Inflammatory macrophage treated with lipopolysaccharide for 1 hour (primary cell): Measurements from ENCODE around the gene ADD2.

ENCODE experiments used
- DNase-seq, 2 donors: peaks; one replicate each; pipeline ENCODE4 v3.0.0-alpha.2; 2020 to 2022

ADD2 gene

DNA sequence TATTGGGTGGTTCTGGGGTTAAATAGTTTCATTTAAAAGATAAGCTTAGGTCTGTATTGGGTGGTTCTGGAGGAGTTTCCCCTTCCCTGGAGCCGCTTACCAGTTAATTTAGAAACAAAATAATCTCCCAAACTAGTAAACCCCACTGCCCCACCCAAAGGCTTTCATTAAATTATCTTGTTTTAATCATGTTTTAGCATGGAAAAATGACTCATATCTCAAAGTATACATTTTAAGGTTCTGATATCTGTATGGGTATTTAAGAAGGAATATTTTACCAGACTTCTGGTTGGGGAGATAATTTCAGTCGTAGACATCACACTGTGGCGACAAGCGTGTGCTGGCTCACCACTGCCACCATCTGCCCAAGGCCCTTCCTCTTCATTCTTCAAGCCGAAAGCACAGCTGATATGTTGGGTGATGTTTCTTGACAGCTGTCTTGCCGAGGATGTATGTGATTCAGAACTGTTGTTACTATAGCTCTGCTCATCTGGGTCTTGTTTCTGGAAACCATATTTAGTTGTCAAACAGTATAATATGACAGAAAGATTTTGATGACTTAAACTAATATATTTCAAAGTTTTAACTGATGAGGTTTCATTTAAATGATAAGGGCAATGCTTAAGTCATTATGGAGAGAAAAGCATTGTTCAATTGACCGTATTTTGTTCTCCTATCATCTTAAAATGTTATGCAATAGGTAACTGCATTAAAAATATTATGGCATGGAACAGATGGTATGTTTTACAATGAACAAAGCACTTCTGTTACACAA is 17.3 kb upstream of the ADD2 start:
- DNase-seq, result peak; percentile 34 to 66

DNA sequence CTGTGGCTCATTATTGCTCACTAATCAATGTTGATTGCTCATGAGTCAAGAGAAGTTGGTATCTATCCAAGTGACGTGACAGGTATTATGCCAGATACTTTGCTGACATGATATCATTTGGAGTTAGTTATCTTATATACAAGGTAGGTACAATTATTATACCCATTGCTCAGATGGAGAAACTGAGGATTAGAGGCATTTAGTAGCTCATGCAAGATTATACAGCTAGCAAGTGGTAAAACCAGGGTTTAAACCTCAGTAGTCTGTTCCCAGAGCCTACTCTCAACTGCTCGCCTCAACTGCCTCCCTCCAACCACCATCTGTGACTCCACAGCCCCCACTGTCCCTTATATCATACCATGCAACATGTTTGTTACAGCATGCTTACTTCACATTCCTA is 16.3 kb upstream of the ADD2 start:
- DNase-seq, result no peak

DNA sequence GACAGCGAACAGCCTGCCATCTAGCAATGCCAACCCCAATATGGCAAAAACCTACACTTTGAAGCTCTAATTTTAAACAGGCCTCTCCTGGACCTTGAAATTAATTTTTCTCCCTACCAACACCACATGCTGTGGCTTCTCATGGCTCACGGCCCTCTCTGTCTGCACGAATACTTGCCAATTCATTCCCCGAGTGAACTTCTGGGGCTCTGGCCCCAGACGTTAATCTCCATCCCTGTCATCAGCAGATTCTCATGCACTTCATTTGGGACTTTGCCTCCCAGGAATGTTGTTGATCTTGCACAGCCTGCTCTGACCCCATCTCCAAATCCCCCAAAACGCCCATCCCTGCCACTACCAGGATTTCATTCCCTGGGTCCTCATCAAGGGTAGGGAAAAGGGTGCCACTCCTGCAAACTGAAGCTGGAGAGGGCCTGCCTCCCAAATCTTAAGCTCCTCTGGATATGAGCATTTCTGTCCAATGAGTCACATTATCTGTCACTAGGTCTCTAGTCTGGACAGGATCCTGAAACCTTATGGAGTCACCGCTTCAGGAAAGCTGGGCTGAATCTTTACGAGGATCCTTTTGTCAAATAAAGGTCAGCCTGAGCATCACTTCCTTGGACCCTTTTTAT is 12.0 kb upstream of the ADD2 start:
- no peak for DNase-seq

DNA sequence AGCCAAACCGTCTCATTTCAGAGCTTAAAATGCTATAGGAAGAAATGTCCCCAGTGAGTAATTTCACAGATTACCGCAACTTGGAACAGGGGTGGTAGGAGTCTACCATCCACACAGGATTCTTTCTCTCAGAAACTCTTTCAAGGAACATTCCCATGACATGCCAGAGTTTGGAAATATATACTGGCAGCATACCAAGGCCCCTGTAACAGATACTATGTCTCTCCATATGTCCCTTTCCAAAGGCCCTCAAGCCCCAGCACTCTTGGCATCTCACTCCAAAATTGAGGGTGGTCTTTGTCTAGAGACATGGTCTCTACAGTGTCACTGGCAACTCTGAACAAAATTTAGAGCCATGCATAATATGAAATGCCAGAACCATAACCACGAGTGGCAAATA is 11.5 kb upstream of the ADD2 start:
- no peak for DNase-seq

DNA sequence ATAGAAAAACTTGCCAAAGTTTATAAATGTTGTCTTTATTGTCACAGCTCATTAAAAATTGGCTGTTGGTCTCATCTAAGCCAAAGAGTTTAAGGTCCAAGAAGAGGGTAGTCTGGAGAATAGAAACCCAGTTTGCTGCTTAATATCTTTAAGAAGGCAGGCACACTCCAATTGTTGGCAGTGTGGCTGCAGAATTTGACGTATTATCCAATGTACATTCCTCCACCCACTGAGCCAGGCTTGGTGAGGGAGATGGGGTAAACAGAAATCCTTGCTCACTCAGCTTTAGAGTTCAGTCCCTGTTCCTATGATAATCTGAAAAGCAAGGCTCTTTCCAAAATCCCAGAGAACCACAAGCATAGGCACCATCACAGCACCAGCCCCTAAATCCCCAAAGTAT is 10.7 kb upstream of the ADD2 start:
- DNase-seq, result no peak

DNA sequence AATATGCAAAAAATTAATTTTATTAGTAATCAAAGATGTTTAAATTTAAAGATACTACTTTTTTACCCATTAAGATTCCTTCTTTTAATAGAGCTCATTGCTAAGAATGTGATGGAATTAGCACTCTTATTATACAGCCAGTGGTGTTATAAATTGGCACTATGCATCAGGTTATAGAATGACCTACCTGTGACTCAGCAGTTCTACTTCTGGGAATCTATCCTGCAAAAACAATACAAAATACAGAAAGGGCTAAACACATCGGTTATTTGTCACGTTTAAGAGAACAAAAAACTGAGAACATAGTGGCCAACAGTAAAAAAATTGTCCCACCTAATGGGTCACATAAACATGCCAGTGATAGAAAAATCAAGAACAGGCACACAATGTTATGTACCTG is 9.4 kb upstream of the ADD2 start:
- no peak for DNase-seq

DNA sequence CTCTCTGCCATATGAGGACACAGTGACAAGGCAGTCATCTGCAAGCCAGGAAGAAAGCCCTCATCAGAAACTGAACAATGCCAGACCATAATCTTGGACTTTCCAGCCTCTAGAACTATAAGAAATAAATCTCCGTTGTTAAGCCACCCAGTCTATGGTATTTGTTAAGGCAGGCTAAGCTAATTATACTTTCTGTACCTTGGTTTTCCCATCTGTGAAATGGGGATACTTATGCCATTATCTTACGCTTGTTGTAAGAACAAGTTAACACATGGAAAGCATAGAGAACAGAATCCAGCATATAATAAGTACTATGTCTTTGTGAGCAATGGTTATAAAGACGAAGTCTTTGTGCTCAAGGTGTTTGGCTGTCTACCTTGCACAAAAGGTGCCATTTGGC is 8.3 kb upstream of the ADD2 start:
- DNase-seq, result peak; percentile 41 to 57

DNA sequence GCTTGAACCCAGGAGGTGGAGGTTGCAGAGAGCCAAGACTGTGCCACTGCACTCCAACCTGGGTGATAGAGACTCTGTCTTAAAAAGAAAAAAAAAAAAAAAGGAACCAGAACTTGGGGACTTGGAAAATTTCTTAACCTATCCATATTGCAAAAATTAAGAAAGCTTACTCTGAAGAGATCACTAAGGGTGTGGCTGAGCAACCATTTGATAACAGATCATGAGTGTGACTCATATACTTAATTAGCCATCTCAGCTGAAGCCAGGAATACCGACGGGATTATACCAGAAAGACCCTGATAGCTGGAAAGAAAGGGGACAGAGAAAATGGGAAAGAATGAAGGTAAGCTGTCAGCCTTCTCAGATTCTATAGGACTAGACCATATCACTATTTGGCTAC is 7.1 kb upstream of the ADD2 start:
- DNase-seq, result peak; percentile 51 to 65

DNA sequence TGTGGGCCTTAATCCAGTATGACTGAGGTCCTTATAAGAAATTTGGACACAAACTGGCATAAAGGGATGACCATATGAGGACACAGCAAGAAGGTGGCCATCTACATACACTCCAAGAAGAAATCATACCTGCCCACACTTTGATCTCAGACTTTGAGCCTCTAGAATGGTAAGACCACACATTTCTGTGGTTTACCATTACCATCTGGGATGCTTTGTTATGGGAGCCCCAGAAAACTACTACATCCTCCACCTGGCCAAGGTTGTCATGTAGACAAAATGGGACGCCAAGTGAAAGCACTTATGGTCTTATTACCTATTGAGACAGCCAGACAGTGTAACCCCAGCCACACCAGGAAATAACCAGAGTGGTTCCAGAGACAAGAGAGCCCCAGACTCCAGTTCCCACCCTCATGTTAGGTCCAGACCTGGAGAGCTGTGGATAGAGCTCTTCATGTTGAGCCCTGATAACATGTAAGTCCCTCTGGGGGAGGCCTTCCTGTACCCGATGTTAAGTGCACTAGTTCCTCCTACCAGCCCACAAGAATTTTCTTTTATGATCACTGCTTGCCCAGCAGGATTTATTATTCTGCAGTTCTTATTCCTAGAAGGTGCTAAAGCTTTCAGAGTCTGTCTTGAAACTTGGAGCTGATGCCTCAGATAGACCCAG is 4.6 kb upstream of the ADD2 start:
- DNase-seq, result no peak

DNA sequence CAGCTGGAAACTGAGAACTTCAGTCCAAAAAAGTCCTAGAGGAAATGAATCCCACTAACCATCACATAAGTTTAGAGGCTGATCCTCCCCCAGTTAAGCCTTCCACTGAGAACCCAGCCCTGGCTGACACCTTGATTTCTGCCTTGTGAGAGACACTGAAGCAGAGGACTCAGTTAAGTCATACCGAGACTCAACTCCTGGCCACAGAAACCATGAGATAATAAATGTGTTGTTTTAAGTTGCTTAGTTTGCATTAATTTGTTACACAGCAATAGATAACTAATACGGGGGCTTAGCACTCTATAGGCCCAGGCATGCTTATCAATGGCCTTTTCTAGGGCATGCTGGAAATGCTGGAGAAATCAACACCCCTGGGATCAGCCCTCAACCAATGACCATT is 3.4 kb upstream of the ADD2 start:
- no peak for DNase-seq

DNA sequence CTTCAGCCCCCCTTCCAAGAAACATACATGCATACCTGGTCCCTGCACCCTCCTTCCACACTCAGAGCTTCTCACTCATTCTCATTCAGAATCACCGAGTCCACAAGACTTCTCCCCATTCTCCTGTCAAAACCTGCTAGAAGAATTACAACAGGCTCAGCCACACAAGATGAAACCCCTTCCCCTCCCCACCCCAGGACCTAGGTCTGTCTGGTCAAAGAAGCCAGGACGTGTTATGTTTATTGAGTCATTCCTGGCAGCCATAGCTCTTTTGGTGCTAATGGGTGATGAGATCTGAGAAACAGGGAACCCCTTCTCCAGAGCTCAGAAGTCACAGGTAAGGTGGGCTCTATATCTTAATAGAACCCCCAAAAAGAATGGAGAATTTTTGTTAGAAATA is 1.4 kb upstream of the ADD2 start:
- no peak for DNase-seq

DNA sequence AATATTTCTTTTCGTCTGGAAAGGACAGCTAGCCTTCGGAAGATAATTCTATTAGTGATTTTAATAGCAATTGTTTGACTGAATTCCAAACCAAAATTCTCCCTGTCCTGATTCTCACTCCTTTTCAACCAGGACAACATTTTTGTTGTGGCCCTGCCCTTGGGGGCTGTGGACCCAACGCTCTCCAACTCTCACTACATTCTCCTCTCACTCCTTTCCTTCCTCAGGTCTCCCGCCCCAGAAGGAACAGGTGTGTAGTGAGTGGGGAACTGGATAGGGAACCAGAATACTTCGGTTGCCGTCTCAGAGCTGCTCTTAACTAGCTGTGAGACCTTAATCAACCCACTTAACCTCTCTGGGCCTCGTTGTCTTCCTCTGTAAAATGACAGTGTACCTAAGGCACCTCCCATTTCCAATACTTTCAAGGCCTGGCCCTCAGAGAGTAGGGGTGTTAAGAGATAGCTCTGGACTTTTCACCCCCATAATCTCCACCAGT is 638 bp upstream of the ADD2 start:
- DNase-seq, result no peak

DNA sequence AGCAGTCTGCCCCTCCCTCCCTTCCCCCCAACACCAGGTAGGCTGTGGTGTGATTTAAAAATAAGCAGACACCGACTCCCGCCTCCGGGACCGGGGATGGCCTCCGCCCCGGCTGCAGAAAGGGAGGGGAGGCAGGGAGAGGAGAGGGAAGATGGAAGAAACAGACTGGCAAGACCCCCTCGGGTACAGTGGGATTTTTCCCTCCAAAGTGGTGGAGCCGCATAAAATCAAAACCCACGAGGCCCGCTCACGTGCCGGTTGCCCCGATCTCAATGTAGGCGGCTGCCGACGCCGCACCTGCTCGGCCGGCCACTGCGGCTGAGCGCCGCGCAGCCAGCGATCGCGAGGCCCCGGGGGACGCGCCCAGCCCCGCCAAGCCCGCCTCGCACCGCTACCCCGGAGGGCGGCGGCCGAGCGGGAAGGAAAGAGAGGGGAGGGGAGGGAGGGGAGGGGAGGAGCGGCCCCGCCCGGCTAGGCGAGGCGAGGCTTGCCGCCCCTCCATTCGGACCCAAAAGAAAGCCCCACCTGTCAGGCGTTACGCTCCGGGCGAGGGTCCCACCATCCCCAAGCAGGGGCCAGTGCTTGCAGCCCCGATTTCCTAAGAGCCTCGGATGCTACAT is 811 bp downstream of the ADD2 start:
- no peak for DNase-seq

DNA sequence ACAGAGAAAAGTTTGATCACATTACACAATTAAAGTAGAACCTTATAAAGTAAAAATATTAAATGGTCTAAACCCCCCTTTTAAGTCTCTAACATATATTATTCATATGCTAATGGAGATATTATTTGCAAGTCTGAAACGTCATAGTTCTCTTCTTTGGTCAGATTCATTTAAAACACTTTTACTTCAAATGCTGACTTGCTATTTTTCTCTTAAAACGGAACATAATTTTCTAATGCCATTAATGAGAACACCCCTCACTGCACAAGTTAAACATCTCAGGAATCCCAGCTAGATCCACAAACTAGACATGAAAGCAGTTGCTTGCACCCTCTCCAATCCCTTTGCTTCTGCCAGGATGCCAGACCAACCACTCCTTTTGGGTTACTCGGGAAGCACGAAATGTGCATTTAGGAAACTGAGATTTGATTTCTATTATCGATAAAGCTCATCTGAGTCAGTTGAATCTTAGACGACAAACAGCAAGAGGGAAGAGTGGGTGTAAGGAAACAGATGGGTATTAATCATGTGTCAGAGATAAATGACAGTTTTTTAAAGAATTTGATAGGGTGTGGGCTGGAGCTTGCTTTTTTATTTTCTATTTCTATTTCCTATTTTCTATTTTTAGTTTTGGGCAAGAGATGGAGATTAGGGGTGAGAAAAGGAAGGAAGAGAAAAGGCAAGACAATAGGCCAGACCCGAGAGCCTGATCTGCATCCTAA is 1.5 kb downstream of the ADD2 start:
- DNase-seq, result no peak

DNA sequence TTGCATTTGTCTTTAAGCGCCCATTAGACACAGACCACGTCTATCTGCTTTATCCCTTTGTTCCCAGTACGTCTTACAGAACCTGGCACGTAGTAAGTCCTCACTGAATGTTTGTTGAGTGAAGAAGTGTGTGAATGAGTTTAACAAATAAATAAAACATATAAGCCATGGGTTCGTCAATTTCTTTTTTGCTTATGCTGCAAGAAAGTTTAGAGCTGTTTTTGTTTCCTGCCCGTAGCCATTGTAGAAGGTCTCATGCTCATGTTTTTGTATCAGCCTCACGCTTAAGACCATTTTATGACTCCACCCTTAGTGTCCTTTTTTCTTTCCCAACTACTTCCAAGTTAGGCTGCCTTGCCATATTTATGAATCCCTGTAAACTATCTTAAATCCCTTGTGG is 2.5 kb downstream of the ADD2 start:
- no peak for DNase-seq

DNA sequence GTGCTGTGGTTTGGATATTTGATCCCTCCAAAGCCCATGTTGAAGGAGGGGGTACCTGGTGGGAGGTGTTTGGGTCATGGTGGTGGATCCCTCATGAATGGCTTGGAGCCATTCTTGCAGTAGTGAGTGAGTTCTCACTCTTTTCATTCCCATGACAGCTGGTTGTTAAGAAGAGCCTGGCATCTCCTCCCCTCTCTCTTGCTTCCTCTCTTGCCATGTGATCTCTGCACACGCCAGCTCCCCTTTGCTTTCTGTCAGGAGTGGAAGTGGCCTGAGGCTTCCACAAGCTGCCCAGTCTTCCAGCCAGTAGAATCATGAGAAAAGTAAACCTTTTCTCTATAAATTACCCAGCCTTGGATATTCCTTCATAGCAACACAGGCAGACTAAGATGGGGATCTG is 8.6 kb downstream of the ADD2 start:
- no peak for DNase-seq

DNA sequence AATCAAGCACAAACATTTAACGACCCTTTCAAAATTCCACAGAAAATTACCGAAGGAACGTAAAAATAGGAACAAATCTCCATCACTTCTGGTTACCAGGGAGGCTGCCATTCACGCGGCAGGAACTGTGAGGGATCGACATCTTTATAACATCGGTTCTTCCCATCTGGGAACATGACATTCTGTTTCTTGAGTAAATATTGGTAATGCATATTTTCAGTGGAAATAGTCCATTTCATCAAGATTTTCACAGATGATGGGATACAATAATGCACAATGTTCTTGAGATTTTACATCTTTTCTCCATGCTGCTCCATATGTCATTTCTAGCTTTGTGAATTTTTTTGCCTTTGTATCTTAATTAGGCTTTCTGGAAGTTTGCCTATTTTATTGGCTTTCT is 10.0 kb downstream of the ADD2 start:
- DNase-seq, result no peak

DNA sequence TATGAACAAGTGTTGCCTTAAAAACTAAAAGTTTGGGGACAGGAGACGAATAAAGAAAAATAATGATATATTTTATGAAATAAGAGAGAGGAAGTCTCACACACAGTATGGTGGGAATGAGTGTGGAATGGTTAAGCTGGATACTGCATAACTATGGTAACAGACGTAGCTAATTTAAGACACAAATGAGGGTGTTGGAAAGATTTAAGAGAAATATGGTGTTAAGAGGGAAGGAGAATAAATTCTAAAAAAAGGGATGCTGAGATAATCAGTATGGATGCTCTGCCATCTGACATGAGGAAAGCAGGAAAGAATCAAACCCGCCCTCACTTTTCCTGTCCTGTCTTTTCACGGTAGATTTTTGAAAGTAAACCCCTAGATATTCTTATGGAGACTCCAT is 10.6 kb downstream of the ADD2 start:
- DNase-seq, result no peak

DNA sequence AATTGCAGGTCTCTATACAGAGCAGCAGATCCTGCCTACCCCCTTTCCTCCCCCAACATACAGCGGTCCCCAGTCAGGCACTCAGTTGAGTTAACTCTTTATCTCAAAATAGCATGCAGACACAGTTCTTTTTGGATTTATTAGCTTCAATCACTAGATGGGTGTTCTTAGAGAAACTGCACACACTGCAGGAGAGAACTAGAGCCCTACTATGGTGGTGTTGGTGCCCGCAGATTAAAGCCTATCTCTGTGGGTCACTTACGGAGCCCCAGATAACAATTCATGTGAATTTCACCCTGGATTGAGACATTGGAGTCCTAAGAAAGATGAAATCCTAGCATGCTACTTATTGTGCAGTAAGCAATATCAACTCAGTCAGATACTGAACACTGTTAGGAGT is 11.9 kb downstream of the ADD2 start:
- no peak for DNase-seq

DNA sequence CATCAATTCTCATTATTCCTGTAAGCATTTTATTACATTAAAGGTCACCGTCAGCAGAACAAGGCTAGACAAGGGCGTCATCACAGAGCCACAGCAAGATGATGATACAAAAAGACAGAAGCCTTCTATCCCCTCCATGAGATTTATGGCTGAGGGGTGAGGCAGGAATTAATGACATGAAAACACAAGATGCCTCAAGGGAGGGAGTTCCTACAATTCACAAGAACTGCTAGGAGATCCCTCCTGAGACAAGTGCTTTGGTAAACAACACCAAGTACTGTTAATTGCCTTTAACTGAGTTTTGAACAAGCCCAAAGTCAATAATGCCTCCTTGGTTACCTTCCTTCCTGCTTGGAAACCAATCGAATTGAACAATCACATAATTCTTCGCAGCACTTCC is 14.1 kb downstream of the ADD2 start:
- DNase-seq, result no peak

DNA sequence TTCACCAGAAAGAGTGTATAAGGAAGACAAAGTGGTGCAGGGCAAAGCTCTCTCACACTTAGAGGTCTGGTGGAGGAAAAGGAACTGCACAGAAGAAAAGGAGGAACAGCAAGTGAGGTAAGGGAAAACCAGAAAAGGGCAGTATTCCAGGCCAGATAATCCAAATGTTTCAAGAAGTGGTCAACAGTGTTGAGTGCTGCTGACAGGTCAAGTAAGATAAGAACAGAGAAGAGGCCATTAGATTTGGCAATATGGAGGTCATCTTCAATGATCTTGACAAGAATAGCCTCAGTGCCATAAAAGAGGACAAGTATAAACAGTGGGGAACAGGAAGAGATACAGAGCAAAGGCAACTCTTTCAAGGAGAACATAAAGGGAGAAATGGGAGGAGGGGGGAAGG is 15.0 kb downstream of the ADD2 start:
- no peak for DNase-seq

DNA sequence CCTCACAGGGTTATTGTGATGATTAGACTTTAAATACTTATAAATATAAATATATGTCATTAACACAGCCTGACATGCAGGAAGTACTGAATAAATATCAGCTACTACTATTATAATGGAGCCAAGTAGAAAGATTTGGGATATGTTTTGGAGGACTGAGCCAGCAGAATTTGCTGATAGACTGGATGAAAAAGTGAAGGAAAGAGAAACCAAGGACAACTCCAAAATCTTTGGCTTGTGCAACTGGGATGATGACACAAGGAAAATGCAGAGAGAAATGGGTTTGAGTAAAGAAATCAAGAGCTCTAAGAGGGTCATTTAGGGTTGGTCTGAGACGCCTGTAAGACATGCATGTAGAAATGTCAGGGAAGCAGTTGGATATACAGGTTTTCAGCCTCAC is 15.6 kb downstream of the ADD2 start:
- no peak for DNase-seq

DNA sequence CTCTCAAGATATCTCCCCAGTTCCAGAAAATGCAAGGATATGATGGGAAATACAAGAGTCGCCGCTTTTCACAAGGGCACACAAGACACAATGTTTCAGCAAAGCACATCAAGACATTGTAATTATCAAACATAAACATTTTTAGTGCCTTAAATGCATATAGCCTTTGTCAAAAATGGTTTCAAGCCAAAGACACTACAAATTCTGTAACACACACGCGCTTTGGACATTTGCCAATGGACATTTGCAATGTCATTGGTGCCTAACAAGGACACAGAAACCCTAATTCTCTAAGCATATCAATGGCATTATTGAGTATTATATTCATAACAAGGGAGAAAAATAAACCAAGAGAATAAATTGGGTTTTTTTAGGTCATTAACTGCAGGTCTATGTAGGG is 16.1 kb downstream of the ADD2 start:
- no peak for DNase-seq
